ENCODE measurements around the gene GSK3B. TPM values are rescaled to one million over a fixed set of nuclear protein-coding genes. Genes with fewer than 3 reads are reported as not detected.

The GSK3B gene
- total RNA-seq, 1 experiment from 2014 or later = 56.5 TPM

GRCh38 chr3:119786409-119786808 is 307.8 kb downstream of the GSK3B start:
- Mint-ChIP-seq H3K4me1 (peaks cover 0 to 4% of the 10 kb centered on the region in 2 experiments; a peak in 2 of 4 replicates), H3K27ac (no peak overlapping the region; a peak in 1 of 7 replicates), H3K27me3 (ENCODE audit: low read depth) (no peaks in the 10 kb centered on the region), H3K4me3 (no peak overlapping the region), H3K9me3 (no peaks in the 10 kb centered on the region; a peak in 1 of 5 replicates), H3K36me3 (ENCODE audit: insufficient read depth in 1 of 3, low read depth in 3 of 3) (no peaks in the 10 kb centered on the region)
- Histone ChIP-seq H3K27ac (ENCODE audit: insufficient read length, low read depth, low read length) (no peak overlapping the region), H3K4me2 (ENCODE audit: insufficient read depth, insufficient read length, low read length) (no peak overlapping the region), H3K4me1 (ENCODE audit: insufficient read depth, low read length) (no peaks in the 10 kb centered on the region), H3K79me2 (ENCODE audit: insufficient read depth, low read length) (no peaks in the 10 kb centered on the region), H3K4ac (ENCODE audit: low read depth, low read length) (no peak overlapping the region), H2BK20ac (ENCODE audit: low read depth, low read length, poor library complexity, severe bottlenecking) (no peak overlapping the region), H4K8ac (replicated peaks; ENCODE audit: insufficient read length, low read depth, low read length) (no peak overlapping the region), H3K79me1 (ENCODE audit: insufficient read depth, low read depth, low read length, poor library complexity, severe bottlenecking) (no peaks in the 10 kb centered on the region), H2AFZ (ENCODE audit: low read length) (no peak overlapping the region), H2AK5ac (ENCODE audit: insufficient read length, low read length) (no peak overlapping the region), H3T11ph (ENCODE audit: low read length) (no peak overlapping the region), H3K27me3 (ENCODE audit: insufficient read depth, low read length) (no peaks in the 10 kb centered on the region), H3K18ac (ENCODE audit: insufficient read length, low read depth, low read length) (no peak overlapping the region), H2BK12ac (ENCODE audit: insufficient read length, low read depth, low read length) (no peak overlapping the region), H2BK120ac (ENCODE audit: low read depth, low read length, poor library complexity, severe bottlenecking) (no peak overlapping the region), H3K23ac (ENCODE audit: insufficient read length, low read depth, low read length) (no peak overlapping the region), H3K56ac (ENCODE audit: insufficient read length, low read depth, low read length) (no peak overlapping the region), H2BK15ac (ENCODE audit: low read depth, low read length) (no peak overlapping the region), H3K23me2 (ENCODE audit: insufficient read length, low read depth, low read length, poor library complexity, severe bottlenecking) (no peaks in the 10 kb centered on the region), H3K14ac (ENCODE audit: insufficient read depth, low read length) (no peak overlapping the region), H4K91ac (ENCODE audit: insufficient read length, low read depth, low read length) (no peak overlapping the region), H3K9ac (ENCODE audit: extremely low read depth, insufficient read length, low read length) (no peak overlapping the region), H4K20me1 (ENCODE audit: control insufficient read depth, insufficient read depth, insufficient read length) (no peaks in the 10 kb centered on the region), H4K5ac (ENCODE audit: insufficient read length, low read depth, low read length) (no peak overlapping the region), H3K9me3 (ENCODE audit: control insufficient read depth, low read depth, low read length) (no peaks in the 10 kb centered on the region), H2BK5ac (ENCODE audit: insufficient read length, low read length) (no peak overlapping the region)
- DNase-seq = no peak
- TF ChIP-seq, protein P1, sequence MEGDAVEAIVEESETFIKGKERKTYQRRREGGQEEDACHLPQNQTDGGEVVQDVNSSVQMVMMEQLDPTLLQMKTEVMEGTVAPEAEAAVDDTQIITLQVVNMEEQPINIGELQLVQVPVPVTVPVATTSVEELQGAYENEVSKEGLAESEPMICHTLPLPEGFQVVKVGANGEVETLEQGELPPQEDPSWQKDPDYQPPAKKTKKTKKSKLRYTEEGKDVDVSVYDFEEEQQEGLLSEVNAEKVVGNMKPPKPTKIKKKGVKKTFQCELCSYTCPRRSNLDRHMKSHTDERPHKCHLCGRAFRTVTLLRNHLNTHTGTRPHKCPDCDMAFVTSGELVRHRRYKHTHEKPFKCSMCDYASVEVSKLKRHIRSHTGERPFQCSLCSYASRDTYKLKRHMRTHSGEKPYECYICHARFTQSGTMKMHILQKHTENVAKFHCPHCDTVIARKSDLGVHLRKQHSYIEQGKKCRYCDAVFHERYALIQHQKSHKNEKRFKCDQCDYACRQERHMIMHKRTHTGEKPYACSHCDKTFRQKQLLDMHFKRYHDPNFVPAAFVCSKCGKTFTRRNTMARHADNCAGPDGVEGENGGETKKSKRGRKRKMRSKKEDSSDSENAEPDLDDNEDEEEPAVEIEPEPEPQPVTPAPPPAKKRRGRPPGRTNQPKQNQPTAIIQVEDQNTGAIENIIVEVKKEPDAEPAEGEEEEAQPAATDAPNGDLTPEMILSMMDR (conservative IDR thresholded peaks at IDR 0.05) = no peak
- WGBS (ENCODE audit: extremely low coverage, insufficient read length, low lambda C conversion rate) = no CpG with 5 or more reads among the region's 2 CpGs
